K562 (cell line): ENCODE measurements around the gene DAAM1.

Experiments
- ARHGAP35 ChIP-seq: fragments of 450-650 bp; IDR thresholded peaks from 2 replicates; pipeline ENCODE4 v1.6.1; 2018; ENCODE audit not compliant: partially characterized antibody
- ATF2 ChIP-seq: sonication (generic); formaldehyde crosslinking; IDR thresholded peaks from 2 replicates; pipeline ENCODE4 v1.8.1; 2022; ENCODE audit warnings: missing genetic modification reagents
- ATF4 ChIP-seq: fragments of 450-650 bp; formaldehyde crosslinking; IDR thresholded peaks from 2 replicates; pipeline ENCODE4 v1.4.0; 2022; ENCODE audit warnings: mild to moderate bottlenecking, moderate library complexity
- CHD2 ChIP-seq: IDR thresholded peaks from 2 replicates; pipeline ENCODE4 v1.6.1; 2011; ENCODE audit warnings: low read depth, low read length
- GMEB1 ChIP-seq: fragments of 250-450 bp; sonication (Bioruptor Pico); IDR thresholded peaks from 2 replicates; pipeline ENCODE4 v1.4.0; 2020; ENCODE audit warnings: mild to moderate bottlenecking
- HDAC6 ChIP-seq: IDR thresholded peaks from 2 replicates; pipeline ENCODE4 v1.6.1; 2012; ENCODE audit warnings: low read depth, mild to moderate bottlenecking, control low read depth, inconsistent platforms, low read length, moderate library complexity
- MYNN ChIP-seq, 2 experiments: sonication (generic); formaldehyde crosslinking in 1 of 2; IDR thresholded peaks; 2 replicates each; pipeline versions ENCODE4 v1.5.0 to v1.6.1; 2016 to 2020; ENCODE audit warnings: antibody characterized with exemption in 1 of 2, missing genetic modification reagents in 1 of 2
- NCOR1 ChIP-seq: fragments of 450-650 bp; IDR thresholded peaks from 2 replicates; pipeline ENCODE4 v1.6.1; 2016; ENCODE audit warnings: mild to moderate bottlenecking, moderate library complexity
- SRF ChIP-seq, 2 experiments: fragments of 250-450, 450-650 bp in 1 of 2; sonication (Bioruptor Pico) in 1 of 2; sonication (generic) in 1 of 2; formaldehyde crosslinking; IDR thresholded peaks; 2 replicates each; pipeline versions ENCODE4 v1.5.0 to v1.5.1; 2020 to 2022; ENCODE audit warnings: mild to moderate bottlenecking in 1 of 2, missing genetic modification reagents in 1 of 2
- ZFP30 ChIP-seq: fragments of 250-450 bp; sonication (Bioruptor Pico); IDR thresholded peaks from 2 replicates; pipeline ENCODE4 v1.8.0; 2022; ENCODE audit warnings: moderate library complexity, mild to moderate bottlenecking, inconsistent platforms, borderline replicate concordance
- TF ChIP-seq, protein P1 (sequence below): IDR thresholded peaks from 2 replicates; pipeline ENCODE4 v1.6.1; 2014; ENCODE audit warnings: antibody characterized with exemption
- TF ChIP-seq, protein P2 (sequence below): sonication (generic); formaldehyde crosslinking; IDR thresholded peaks from 2 replicates; pipeline ENCODE4 v1.8.0; 2022; ENCODE audit warnings: missing genetic modification reagents, mild to moderate bottlenecking, borderline replicate concordance
- TF ChIP-seq, protein P3 (sequence below): conservative IDR thresholded peaks from 2 replicates; pipeline ENCODE4 v1.6.1; 2011; ENCODE audit warnings: low read depth, mild to moderate bottlenecking, low read length; ENCODE audit not compliant: control insufficient read depth

DNA sequence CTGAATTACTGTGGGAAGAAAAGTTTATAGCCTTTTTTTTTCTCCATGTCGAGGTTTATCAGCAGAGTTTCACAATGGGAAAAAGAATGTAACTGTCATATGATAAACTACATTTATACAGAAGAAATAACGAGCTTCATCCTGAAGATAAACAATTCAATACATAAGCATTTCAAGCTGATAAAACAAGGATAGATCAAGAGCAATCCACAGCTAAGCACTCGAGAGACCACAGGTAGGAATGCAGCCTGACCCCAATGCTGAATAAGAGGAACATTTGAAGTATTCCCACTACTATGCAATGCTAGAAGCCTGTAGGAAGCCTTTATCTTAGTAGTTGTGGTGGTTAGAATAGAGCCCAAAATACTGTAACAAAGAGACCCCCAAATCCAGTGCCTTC lies 32.6 kb upstream of the DAAM1 start:
- TF ChIP-seq ATF4 (CRISPR knock-in tag) (no peak), CHD2 (no peak), ZFP30 (no peak), ATF2 (CRISPR knock-in tag) (no peak), MYNN (IDR thresholded peaks at IDR 0.05) (no peak), MYNN (CRISPR knock-in tag; IDR thresholded peaks at IDR 0.05) (no peak), SRF (CRISPR knock-in tag; IDR thresholded peaks at IDR 0.05) (no peak), HDAC6 (no peak), ARHGAP35 (no peak), NCOR1 (no peak), GMEB1 (CRISPR knock-in tag) (no peak)
- TF ChIP-seq, protein P1, sequence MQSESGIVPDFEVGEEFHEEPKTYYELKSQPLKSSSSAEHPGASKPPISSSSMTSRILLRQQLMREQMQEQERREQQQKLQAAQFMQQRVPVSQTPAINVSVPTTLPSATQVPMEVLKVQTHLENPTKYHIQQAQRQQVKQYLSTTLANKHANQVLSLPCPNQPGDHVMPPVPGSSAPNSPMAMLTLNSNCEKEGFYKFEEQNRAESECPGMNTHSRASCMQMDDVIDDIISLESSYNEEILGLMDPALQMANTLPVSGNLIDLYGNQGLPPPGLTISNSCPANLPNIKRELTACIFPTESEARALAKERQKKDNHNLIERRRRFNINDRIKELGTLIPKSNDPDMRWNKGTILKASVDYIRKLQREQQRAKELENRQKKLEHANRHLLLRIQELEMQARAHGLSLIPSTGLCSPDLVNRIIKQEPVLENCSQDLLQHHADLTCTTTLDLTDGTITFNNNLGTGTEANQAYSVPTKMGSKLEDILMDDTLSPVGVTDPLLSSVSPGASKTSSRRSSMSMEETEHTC = no peak
- TF ChIP-seq, protein P2, sequence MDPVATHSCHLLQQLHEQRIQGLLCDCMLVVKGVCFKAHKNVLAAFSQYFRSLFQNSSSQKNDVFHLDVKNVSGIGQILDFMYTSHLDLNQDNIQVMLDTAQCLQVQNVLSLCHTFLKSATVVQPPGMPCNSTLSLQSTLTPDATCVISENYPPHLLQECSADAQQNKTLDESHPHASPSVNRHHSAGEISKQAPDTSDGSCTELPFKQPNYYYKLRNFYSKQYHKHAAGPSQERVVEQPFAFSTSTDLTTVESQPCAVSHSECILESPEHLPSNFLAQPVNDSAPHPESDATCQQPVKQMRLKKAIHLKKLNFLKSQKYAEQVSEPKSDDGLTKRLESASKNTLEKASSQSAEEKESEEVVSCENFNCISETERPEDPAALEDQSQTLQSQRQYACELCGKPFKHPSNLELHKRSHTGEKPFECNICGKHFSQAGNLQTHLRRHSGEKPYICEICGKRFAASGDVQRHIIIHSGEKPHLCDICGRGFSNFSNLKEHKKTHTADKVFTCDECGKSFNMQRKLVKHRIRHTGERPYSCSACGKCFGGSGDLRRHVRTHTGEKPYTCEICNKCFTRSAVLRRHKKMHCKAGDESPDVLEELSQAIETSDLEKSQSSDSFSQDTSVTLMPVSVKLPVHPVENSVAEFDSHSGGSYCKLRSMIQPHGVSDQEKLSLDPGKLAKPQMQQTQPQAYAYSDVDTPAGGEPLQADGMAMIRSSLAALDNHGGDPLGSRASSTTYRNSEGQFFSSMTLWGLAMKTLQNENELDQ (CRISPR knock-in tag) = no peak
- TF ChIP-seq, protein P3, sequence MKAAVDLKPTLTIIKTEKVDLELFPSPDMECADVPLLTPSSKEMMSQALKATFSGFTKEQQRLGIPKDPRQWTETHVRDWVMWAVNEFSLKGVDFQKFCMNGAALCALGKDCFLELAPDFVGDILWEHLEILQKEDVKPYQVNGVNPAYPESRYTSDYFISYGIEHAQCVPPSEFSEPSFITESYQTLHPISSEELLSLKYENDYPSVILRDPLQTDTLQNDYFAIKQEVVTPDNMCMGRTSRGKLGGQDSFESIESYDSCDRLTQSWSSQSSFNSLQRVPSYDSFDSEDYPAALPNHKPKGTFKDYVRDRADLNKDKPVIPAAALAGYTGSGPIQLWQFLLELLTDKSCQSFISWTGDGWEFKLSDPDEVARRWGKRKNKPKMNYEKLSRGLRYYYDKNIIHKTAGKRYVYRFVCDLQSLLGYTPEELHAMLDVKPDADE = no peak
